ENCODE measurements around the gene ZFYVE9. TPM values are rescaled to one million over a fixed set of nuclear protein-coding genes. Genes with fewer than 3 reads are reported as not detected.
"Not testable (repeated sequence)": the region's sequence is repeated elsewhere in the genome, so short reads cannot be mapped to it uniquely, and the experiment has no call there.

Gene ZFYVE9
- total RNA-seq, 1 donor from 2014 or later, result 40.0 TPM

DNA sequence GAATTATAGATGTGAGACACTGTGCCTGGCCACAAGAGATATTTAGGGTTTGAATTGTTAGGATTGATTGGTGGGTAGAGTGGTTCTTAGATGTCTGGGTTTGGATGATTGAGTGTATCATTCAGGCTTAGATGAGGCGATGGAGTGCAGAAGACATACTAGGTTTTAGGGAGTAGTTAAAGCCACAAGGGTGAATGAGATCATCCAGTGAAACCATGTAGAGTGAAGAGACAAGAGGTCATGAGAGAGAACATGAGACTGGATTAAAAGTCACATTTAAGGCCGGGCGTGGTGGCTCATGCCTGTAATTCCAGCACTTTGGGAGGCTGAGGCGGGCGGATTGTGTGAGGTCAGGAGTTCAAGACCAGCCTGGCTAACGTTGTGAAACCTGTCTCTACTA, 37.2 kb downstream of the ZFYVE9 start:
- Mint-ChIP-seq H3K27ac (no peak overlapping the region), H3K9me3 (ENCODE audit: low read depth) (peaks cover 26% of the 10 kb centered on the region), H3K36me3 (ENCODE audit: insufficient read depth) (peaks cover 25% of the 10 kb centered on the region), H3K4me3 (ENCODE audit: low read depth) (no peak overlapping the region), H3K4me1 (ENCODE audit: low read depth) (peaks cover 18% of the 10 kb centered on the region), H3K27me3 (no peaks in the 10 kb centered on the region)
- TF ChIP-seq, protein P1, sequence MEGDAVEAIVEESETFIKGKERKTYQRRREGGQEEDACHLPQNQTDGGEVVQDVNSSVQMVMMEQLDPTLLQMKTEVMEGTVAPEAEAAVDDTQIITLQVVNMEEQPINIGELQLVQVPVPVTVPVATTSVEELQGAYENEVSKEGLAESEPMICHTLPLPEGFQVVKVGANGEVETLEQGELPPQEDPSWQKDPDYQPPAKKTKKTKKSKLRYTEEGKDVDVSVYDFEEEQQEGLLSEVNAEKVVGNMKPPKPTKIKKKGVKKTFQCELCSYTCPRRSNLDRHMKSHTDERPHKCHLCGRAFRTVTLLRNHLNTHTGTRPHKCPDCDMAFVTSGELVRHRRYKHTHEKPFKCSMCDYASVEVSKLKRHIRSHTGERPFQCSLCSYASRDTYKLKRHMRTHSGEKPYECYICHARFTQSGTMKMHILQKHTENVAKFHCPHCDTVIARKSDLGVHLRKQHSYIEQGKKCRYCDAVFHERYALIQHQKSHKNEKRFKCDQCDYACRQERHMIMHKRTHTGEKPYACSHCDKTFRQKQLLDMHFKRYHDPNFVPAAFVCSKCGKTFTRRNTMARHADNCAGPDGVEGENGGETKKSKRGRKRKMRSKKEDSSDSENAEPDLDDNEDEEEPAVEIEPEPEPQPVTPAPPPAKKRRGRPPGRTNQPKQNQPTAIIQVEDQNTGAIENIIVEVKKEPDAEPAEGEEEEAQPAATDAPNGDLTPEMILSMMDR (IDR thresholded peaks at IDR 0.05; ENCODE audit: unreplicated experiment), result no peak
- DNase-seq (ENCODE audit: low spot score, unreplicated experiment), result no peak

DNA sequence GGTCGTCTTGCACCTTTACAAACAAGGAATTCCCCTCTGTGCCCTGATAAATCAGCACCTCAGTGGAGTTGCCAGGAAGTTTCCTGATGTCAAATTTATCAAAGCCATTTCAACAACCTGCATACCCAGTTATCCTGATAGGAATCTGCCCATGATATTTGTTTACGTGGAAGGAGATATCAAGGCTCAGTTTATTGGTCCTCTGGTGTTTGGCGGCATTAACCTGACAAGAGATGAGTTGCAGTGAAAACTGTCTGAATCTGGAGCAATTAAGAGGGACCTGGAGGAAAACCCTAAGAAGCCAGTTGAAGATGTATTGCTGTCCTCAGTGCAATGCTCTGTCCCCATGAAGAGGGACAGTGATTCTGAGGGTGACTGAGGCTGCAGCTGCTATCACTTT, 38.3 kb downstream of the ZFYVE9 start:
- Mint-ChIP-seq H3K4me3 (ENCODE audit: low read depth) (no peak overlapping the region), H3K27me3 (no peaks in the 10 kb centered on the region), H3K4me1 (ENCODE audit: low read depth) (peaks cover 18% of the 10 kb centered on the region), H3K27ac (peak overlapping the region; percentile 42), H3K36me3 (ENCODE audit: insufficient read depth) (peaks cover 26% of the 10 kb centered on the region), H3K9me3 (ENCODE audit: low read depth) (peaks cover 23% of the 10 kb centered on the region)
- TF ChIP-seq, protein P1 (IDR thresholded peaks at IDR 0.05; ENCODE audit: unreplicated experiment), result no peak
- DNase-seq (ENCODE audit: low spot score, unreplicated experiment), result no peak

DNA sequence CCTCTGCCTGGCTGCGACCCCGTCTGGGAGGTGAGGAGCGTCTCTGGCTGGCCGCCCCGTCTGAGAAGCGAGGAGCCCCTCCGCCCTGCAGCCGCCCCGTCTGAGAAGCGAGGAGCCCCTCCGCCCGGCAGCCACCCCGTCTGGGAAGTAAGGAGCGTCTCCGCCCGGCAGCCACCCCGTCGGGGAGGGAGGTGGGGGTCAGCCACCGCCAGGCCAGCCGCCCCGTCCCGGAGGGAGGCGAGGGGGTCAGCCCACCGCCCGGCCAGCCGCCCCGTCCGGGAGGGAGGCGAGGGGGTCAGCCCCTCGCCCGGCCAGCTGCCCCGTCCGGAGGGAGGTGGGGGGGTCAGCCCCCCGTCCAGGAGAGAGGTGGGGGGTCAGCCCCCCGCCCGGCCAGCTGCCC, 39.9 kb downstream of the ZFYVE9 start:
- not testable (repeated sequence) for H3K27ac Mint-ChIP-seq; DNase-seq (ENCODE audit: low spot score, unreplicated experiment); H3K4me3 Mint-ChIP-seq (ENCODE audit: low read depth); H3K27me3 Mint-ChIP-seq
- H3K9me3 Mint-ChIP-seq (ENCODE audit: low read depth), result peaks cover 25% of the 10 kb centered on the region
- H3K4me1 Mint-ChIP-seq (ENCODE audit: low read depth), result peaks cover 18% of the 10 kb centered on the region
- H3K36me3 Mint-ChIP-seq (ENCODE audit: insufficient read depth), result peaks cover 25% of the 10 kb centered on the region

DNA sequence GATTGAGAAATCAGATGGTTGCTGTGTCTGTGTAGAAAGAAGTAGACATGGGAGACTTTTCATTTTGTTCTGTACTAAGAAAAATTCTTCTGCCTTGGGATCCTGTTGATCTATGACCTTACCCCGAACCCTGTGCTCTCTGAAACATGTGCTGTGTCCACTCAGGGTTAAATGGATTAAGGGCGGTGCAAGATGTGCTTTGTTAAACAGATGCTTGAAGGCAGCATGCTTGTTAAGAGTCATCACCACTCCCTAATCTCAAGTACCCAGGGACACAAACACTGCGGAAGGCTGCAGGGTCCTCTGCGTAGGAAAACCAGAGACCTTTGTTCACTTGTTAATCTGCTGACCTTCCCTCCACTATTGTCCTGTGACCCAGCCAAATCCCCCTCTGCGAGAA, 40.4 kb downstream of the ZFYVE9 start:
- Mint-ChIP-seq H3K9me3 (ENCODE audit: low read depth) (peaks cover 29% of the 10 kb centered on the region), H3K36me3 (ENCODE audit: insufficient read depth) (peaks cover 25% of the 10 kb centered on the region), H3K4me1 (ENCODE audit: low read depth) (peaks cover 20% of the 10 kb centered on the region)
- not testable (repeated sequence) for H3K27ac Mint-ChIP-seq; H3K4me3 Mint-ChIP-seq (ENCODE audit: low read depth); DNase-seq (ENCODE audit: low spot score, unreplicated experiment); H3K27me3 Mint-ChIP-seq

DNA sequence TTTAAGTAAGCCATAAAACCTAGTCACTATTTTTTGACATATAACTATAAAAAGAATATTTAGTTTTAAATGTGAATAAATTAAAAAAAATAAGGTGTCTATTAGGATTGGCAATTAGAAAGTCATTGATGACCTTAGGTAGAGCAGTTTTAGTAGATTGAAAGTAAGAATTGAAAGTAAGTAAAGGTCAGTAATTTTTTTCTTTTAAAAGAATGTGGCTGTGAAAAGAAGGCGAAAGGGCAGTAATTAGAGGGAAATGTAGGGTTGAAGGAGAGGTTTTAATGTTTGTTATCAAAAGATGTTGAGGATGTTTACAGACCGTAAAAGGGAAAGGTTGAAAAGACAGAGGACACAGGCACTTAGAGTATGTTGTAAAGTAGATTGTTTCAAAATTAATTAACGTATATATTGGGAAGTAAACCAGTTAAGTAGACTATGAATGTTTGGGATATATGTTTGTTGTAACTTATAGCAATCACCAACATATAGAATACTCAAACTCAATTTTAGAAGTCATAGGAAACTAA, 41.0 kb downstream of the ZFYVE9 start:
- no peak overlapping the region for H3K4me3 Mint-ChIP-seq (ENCODE audit: low read depth)
- H3K36me3 Mint-ChIP-seq (ENCODE audit: insufficient read depth), result peaks cover 25% of the 10 kb centered on the region
- peak overlapping the region; percentile 82 for H3K27ac Mint-ChIP-seq
- peaks cover 23% of the 10 kb centered on the region for H3K4me1 Mint-ChIP-seq (ENCODE audit: low read depth)
- H3K9me3 Mint-ChIP-seq (ENCODE audit: low read depth), result peaks cover 27% of the 10 kb centered on the region
- H3K27me3 Mint-ChIP-seq, result no peaks in the 10 kb centered on the region
- TF ChIP-seq, protein P1 (IDR thresholded peaks at IDR 0.05; ENCODE audit: unreplicated experiment), result no peak
- DNase-seq (ENCODE audit: low spot score, unreplicated experiment), result no peak

DNA sequence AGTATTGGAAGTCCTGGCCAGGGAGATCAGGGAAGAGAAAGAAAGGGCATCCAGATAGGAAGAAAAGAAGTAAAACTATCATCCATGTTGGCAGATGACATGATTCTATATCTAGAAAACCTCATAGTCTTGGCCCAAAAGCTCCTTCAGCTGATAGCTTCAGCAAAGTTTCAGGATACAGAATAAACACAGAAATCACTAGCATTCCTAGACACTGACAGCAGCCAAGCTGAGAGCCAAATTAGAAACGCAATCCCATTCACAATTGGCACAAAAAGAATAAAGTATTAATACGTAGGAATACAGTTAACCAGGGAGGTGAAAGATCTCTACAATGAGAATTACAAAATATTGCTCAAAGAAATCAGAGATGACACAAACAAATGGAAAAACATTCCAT, 44.6 kb downstream of the ZFYVE9 start:
- Mint-ChIP-seq H3K4me1 (ENCODE audit: low read depth) (peaks cover 20% of the 10 kb centered on the region), H3K27me3 (no peaks in the 10 kb centered on the region), H3K27ac (no peak overlapping the region), H3K4me3 (ENCODE audit: low read depth) (no peak overlapping the region), H3K9me3 (ENCODE audit: low read depth) (peaks cover 22% of the 10 kb centered on the region), H3K36me3 (ENCODE audit: insufficient read depth) (peaks cover 18% of the 10 kb centered on the region)
- TF ChIP-seq, protein P1 (IDR thresholded peaks at IDR 0.05; ENCODE audit: unreplicated experiment), result no peak
- DNase-seq (ENCODE audit: low spot score, unreplicated experiment), result no peak

All from progenitor cell of endocrine pancreas (in vitro differentiated cells).